ENCODE data around the gene CORT. TPM values are rescaled to one million over a fixed set of nuclear protein-coding genes. Genes with fewer than 3 reads are reported as not detected.
"Not testable (repeated sequence)": the region's sequence is repeated elsewhere in the genome, so short reads cannot be mapped to it uniquely, and the experiment has no call there.

Gene CORT
- total RNA-seq, 1 experiment from 2014 or later = 1.6 TPM

- Histone ChIP-seq H2AFZ (no peak overlapping the region), H3K4me3 (no peak overlapping the region), H4K20me1 (ENCODE audit: insufficient read depth) (no peaks in the 10 kb centered on the region), H3K27ac (no peak overlapping the region), H3K4me1 (replicated peaks; ENCODE audit: insufficient read depth) (peaks cover 18% of the 10 kb centered on the region), H3K9me2 (ENCODE audit: insufficient read depth) (no peaks in the 10 kb centered on the region), H3K27me3 (ENCODE audit: insufficient read depth, low read depth) (no peaks in the 10 kb centered on the region), H3K79me2 (ENCODE audit: low read depth) (peaks cover 32% of the 10 kb centered on the region), H3F3A (ENCODE audit: insufficient read depth, low read depth) (peaks cover 36% of the 10 kb centered on the region), H3K9me3 (ENCODE audit: insufficient read depth, low read depth) (no peaks in the 10 kb centered on the region), H3K4me2 (no peak overlapping the region), H3K36me3 (ENCODE audit: low read depth) (peaks cover 57% of the 10 kb centered on the region)
- CTCF ChIA-PET = interaction anchor here (0.6 kb wide), 1 partner anchor 451 kb away, joined by 5 read pairs; no protein-coding TSS in a partner anchor
- POLR2A ChIA-PET (ENCODE audit: unreplicated experiment) = interaction anchor here (0.6 kb wide), 1 partner anchor 868 kb away, joined by 3 read pairs; the partner anchor contains the start of gene SLC25A33
- DNase-seq = no peak
- intact Hi-C loops (cut with micrococcal nuclease; ENCODE audit: unreplicated experiment) = no loop called here
- BruUV-seq (replicated peaks) = no TSS peak
- no peak for TF ChIP-seq EZH2 (IDR thresholded peaks at IDR 0.05; ENCODE audit: low read depth)
- no peak for TF ChIP-seq CTCF (conservative IDR thresholded peaks at IDR 0.05)
Observed at GRCh38 chr1:10407201-10407600, 42.6 kb upstream of the CORT start.

- intact Hi-C loops (cut with micrococcal nuclease; ENCODE audit: unreplicated experiment) = loop anchor here (1.0 kb wide), 2 partner anchors 17 to 37 kb away; no protein-coding TSS in a partner anchor
- H3K79me2 ChIP-seq (ENCODE audit: low read depth) = peaks cover 15% of the 10 kb centered on the region
- peaks cover 83% of the 10 kb centered on the region for H3F3A ChIP-seq (ENCODE audit: insufficient read depth, low read depth)
- H3K36me3 ChIP-seq (ENCODE audit: low read depth) = peaks cover 59% of the 10 kb centered on the region
- POLR2A ChIA-PET (ENCODE audit: unreplicated experiment) = interaction anchor here (0.5 to 1.0 kb wide), 7 partner anchors 13 to 525 kb away, joined by 3 to 8 read pairs (median 4); no protein-coding TSS in a partner anchor
- CTCF ChIA-PET = interaction anchor here (0.6 to 0.8 kb wide), 2 partner anchors 38 to 204 kb away, joined by 3 read pairs; no protein-coding TSS in a partner anchor
- no TSS peak for BruUV-seq (replicated peaks)
- peaks cover 52% of the 10 kb centered on the region for H3K4me1 ChIP-seq (replicated peaks; ENCODE audit: insufficient read depth)
- no peaks in the 10 kb centered on the region for H3K27me3 ChIP-seq (ENCODE audit: insufficient read depth, low read depth)
- H3K4me2 ChIP-seq = peak overlapping the region; percentile 68
- peak overlapping the region; percentile 100 for H3K27ac ChIP-seq
- DNase-seq = peak; percentile 87 to 96
- no peak for TF ChIP-seq CTCF (conservative IDR thresholded peaks at IDR 0.05)
- H2AFZ ChIP-seq = no peak overlapping the region
- H3K9me2 ChIP-seq (ENCODE audit: insufficient read depth) = no peaks in the 10 kb centered on the region
- H3K9me3 ChIP-seq (ENCODE audit: insufficient read depth, low read depth) = no peaks in the 10 kb centered on the region
- no peaks in the 10 kb centered on the region for H4K20me1 ChIP-seq (ENCODE audit: insufficient read depth)
- H3K4me3 ChIP-seq = peak overlapping the region; percentile 33; the same call in 1 of the 2 replicates
Observed at GRCh38 chr1:10415211-10415930, 34.5 kb upstream of the CORT start.

GRCh38 chr1:10415967-10416366, 33.9 kb upstream of the CORT start:
- intact Hi-C loops (cut with micrococcal nuclease; ENCODE audit: unreplicated experiment) = loop anchor here (1.0 kb wide), 2 partner anchors 18 to 38 kb away; no protein-coding TSS in a partner anchor
- H4K20me1 ChIP-seq (ENCODE audit: insufficient read depth); H3K9me2 ChIP-seq (ENCODE audit: insufficient read depth); H3K27me3 ChIP-seq (ENCODE audit: insufficient read depth, low read depth); H3K9me3 ChIP-seq (ENCODE audit: insufficient read depth, low read depth); H2AFZ ChIP-seq; DNase-seq: not testable (repeated sequence)
- Histone ChIP-seq H3K4me3 (peak overlapping the region; percentile 33; the same call in 1 of the 2 replicates), H3F3A (ENCODE audit: insufficient read depth, low read depth) (peaks cover 82% of the 10 kb centered on the region), H3K79me2 (ENCODE audit: low read depth) (peaks cover 15% of the 10 kb centered on the region), H3K27ac (peak overlapping the region; percentile 100), H3K4me1 (replicated peaks; ENCODE audit: insufficient read depth) (peaks cover 52% of the 10 kb centered on the region), H3K4me2 (peak overlapping the region; percentile 68), H3K36me3 (ENCODE audit: low read depth) (peaks cover 57% of the 10 kb centered on the region)
- BruUV-seq (replicated peaks) = TSS peak; percentile 47
- ChIA-PET POLR2A (ENCODE audit: unreplicated experiment) (interaction anchor here (0.6 kb wide), 1 partner anchor 526 kb away, joined by 3 read pairs; no protein-coding TSS in a partner anchor), CTCF (interaction anchor here (0.6 kb wide), 1 partner anchor 205 kb away, joined by 3 read pairs; no protein-coding TSS in a partner anchor)

- H3K9me3 ChIP-seq (ENCODE audit: insufficient read depth, low read depth); DNase-seq; BruUV-seq (replicated peaks); H3K27me3 ChIP-seq (ENCODE audit: insufficient read depth, low read depth); H4K20me1 ChIP-seq (ENCODE audit: insufficient read depth); intact Hi-C loops (cut with micrococcal nuclease; ENCODE audit: unreplicated experiment); CTCF ChIA-PET; POLR2A ChIA-PET (ENCODE audit: unreplicated experiment); H3K4me2 ChIP-seq; H3K9me2 ChIP-seq (ENCODE audit: insufficient read depth); H3K4me3 ChIP-seq; H2AFZ ChIP-seq: not testable (repeated sequence)
- Histone ChIP-seq H3F3A (ENCODE audit: insufficient read depth, low read depth) (peaks cover 57% of the 10 kb centered on the region), H3K36me3 (ENCODE audit: low read depth) (peaks cover 33% of the 10 kb centered on the region), H3K79me2 (ENCODE audit: low read depth) (peaks cover 15% of the 10 kb centered on the region), H3K4me1 (replicated peaks; ENCODE audit: insufficient read depth) (peaks cover 29% of the 10 kb centered on the region), H3K27ac (peak overlapping the region; percentile 100)
Observed at GRCh38 chr1:10418741-10419140, 31.1 kb upstream of the CORT start.

Measured in PC-9 (cell line).